Measurements from ENCODE around the gene TMEM200A.

DNA sequence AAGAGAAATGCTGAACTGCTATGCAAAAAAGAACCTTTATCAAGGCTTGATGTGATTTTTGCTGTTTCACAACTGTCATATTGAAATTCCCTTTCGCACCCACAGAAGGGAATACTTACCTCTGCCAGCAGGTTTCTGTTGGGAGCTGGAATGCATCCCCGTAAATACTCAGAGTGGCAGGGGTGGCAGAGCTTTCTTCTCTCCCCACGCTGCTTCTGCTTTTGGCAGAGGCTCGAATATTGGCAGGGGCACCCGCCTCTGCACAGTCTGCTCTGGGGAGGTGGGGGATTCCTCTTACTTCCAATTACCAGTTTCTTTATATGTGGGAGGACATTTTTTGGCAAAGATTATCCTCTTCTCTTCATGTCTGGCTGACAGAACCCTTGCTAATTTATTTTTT, 28.4 kb downstream of the TMEM200A start:
- TF ChIP-seq, protein P1, sequence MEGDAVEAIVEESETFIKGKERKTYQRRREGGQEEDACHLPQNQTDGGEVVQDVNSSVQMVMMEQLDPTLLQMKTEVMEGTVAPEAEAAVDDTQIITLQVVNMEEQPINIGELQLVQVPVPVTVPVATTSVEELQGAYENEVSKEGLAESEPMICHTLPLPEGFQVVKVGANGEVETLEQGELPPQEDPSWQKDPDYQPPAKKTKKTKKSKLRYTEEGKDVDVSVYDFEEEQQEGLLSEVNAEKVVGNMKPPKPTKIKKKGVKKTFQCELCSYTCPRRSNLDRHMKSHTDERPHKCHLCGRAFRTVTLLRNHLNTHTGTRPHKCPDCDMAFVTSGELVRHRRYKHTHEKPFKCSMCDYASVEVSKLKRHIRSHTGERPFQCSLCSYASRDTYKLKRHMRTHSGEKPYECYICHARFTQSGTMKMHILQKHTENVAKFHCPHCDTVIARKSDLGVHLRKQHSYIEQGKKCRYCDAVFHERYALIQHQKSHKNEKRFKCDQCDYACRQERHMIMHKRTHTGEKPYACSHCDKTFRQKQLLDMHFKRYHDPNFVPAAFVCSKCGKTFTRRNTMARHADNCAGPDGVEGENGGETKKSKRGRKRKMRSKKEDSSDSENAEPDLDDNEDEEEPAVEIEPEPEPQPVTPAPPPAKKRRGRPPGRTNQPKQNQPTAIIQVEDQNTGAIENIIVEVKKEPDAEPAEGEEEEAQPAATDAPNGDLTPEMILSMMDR (IDR thresholded peaks at IDR 0.05; ENCODE audit: poor library complexity), result no peak
- no peak for TF ChIP-seq EZH2phosphoT487 (IDR thresholded peaks at IDR 0.05; ENCODE audit: low read depth, severe bottlenecking, unreplicated experiment)
- TF ChIP-seq EZH2 (IDR thresholded peaks at IDR 0.05; ENCODE audit: borderline replicate concordance), result no peak
